ENCODE measurements around the gene RNF217.

DNA sequence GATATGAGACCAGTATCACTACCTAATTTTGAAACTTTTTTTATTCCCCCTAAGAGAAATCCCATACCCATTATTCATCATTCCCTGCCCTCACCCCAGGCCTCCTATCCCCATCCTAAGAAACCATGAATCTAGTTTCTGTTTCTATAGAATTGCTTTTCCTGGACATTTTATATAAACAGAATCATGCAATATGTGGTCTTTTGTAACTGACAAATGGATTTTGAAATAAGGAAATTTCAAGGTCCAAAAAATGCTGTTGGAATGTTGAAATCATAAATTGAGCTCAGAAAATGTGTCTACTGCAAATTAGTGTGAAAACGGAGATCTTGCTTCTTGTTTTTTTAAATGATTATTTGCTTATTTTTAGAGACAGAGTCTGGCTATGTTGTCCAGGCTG lies 25.1 kb downstream of the RNF217 start:
- TF ChIP-seq, protein P1, sequence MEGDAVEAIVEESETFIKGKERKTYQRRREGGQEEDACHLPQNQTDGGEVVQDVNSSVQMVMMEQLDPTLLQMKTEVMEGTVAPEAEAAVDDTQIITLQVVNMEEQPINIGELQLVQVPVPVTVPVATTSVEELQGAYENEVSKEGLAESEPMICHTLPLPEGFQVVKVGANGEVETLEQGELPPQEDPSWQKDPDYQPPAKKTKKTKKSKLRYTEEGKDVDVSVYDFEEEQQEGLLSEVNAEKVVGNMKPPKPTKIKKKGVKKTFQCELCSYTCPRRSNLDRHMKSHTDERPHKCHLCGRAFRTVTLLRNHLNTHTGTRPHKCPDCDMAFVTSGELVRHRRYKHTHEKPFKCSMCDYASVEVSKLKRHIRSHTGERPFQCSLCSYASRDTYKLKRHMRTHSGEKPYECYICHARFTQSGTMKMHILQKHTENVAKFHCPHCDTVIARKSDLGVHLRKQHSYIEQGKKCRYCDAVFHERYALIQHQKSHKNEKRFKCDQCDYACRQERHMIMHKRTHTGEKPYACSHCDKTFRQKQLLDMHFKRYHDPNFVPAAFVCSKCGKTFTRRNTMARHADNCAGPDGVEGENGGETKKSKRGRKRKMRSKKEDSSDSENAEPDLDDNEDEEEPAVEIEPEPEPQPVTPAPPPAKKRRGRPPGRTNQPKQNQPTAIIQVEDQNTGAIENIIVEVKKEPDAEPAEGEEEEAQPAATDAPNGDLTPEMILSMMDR (IDR thresholded peaks at IDR 0.05 in 8 of 11, conservative IDR thresholded peaks at IDR 0.05 in 3 of 11): no peak
- TF ChIP-seq POLR2AphosphoS5 (IDR thresholded peaks at IDR 0.05) (no peak), POLR2A (IDR thresholded peaks at IDR 0.05) (no peak)
